Neural crest cell (in vitro differentiated cells): ENCODE data around the gene CUL1. TPM values are rescaled to one million over a fixed set of nuclear protein-coding genes. Genes with fewer than 3 reads are reported as not detected.

Source experiments
- DNase-seq: peaks from one replicate; pipeline ENCODE4 v3.0.0; 2021; ENCODE audit warnings: low read depth, mixed read lengths, low spot score
- H3K27ac Mint-ChIP-seq: one replicate; pipeline ENCODE4 v1.8.0; 2021; ENCODE audit warnings: mild to moderate bottlenecking, mixed read lengths; ENCODE audit not compliant: unreplicated experiment
- H3K27me3 Mint-ChIP-seq: 2 replicates; pipeline ENCODE4 v1.8.0; 2021; ENCODE audit warnings: low read depth, mild to moderate bottlenecking, mixed read lengths
- H3K36me3 Mint-ChIP-seq: 2 replicates; pipeline ENCODE4 v1.8.0; 2021; ENCODE audit warnings: low read depth, mild to moderate bottlenecking, mixed read lengths
- H3K4me1 Mint-ChIP-seq: 2 replicates; pipeline ENCODE4 v1.8.0; 2021; ENCODE audit warnings: mixed read lengths
- H3K4me3 Mint-ChIP-seq: one replicate; pipeline ENCODE4 v1.8.0; 2021; ENCODE audit warnings: mild to moderate bottlenecking, mixed read lengths
- H3K9me3 Mint-ChIP-seq: 2 replicates; pipeline ENCODE4 v1.8.0; 2021; ENCODE audit warnings: mixed read lengths
- CTCF ChIP-seq: fragments of 200-600 bp; sonication (generic); conservative IDR thresholded peaks from 2 replicates; pipeline ENCODE4 v1.5.0; 2021; ENCODE audit warnings: antibody characterized with exemption, mild to moderate bottlenecking
- total RNA-seq: library from RNA; stranded (reverse); gene quantifications from 2 replicates; pipeline ENCODE4 v1.2.1, GENCODE V29; 2021

The CUL1 gene
- total RNA-seq, 1 donor from 2014 or later: 70.0 TPM

- no peak overlapping the region for H3K4me3 Mint-ChIP-seq
- peaks cover 6% of the 10 kb centered on the region for H3K36me3 Mint-ChIP-seq
- H3K27me3 Mint-ChIP-seq: no peaks in the 10 kb centered on the region
- no peaks in the 10 kb centered on the region for H3K9me3 Mint-ChIP-seq
- TF ChIP-seq CTCF: no peak
- H3K27ac Mint-ChIP-seq: peak overlapping the region; percentile 38
- DNase-seq: no peak
- peaks cover 13% of the 10 kb centered on the region for H3K4me1 Mint-ChIP-seq
Observed at GRCh38 chr7:148774471-148774870, 75.8 kb downstream of the CUL1 start.

GRCh38 chr7:148782757-148783456 is 84.2 kb downstream of the CUL1 start:
- peaks cover 13% of the 10 kb centered on the region for H3K36me3 Mint-ChIP-seq
- H3K4me3 Mint-ChIP-seq: no peak overlapping the region
- TF ChIP-seq CTCF: no peak
- DNase-seq: no peak
- H3K27ac Mint-ChIP-seq: no peak overlapping the region
- no peaks in the 10 kb centered on the region for H3K27me3 Mint-ChIP-seq
- no peaks in the 10 kb centered on the region for H3K9me3 Mint-ChIP-seq
- no peaks in the 10 kb centered on the region for H3K4me1 Mint-ChIP-seq

GRCh38 chr7:148783801-148784527 is 85.3 kb downstream of the CUL1 start:
- Mint-ChIP-seq H3K9me3 (no peaks in the 10 kb centered on the region), H3K27me3 (no peaks in the 10 kb centered on the region), H3K4me3 (no peak overlapping the region), H3K36me3 (peaks cover 9% of the 10 kb centered on the region), H3K4me1 (no peaks in the 10 kb centered on the region), H3K27ac (no peak overlapping the region)
- TF ChIP-seq CTCF: no peak
- no peak for DNase-seq

- Mint-ChIP-seq H3K9me3 (no peaks in the 10 kb centered on the region), H3K27ac (peak overlapping the region; percentile 75), H3K36me3 (peaks cover 21% of the 10 kb centered on the region), H3K4me1 (no peaks in the 10 kb centered on the region), H3K4me3 (no peak overlapping the region), H3K27me3 (no peaks in the 10 kb centered on the region)
- no peak for TF ChIP-seq CTCF
- no peak for DNase-seq
Observed at GRCh38 chr7:148787571-148788295, 89.0 kb downstream of the CUL1 start.

GRCh38 chr7:148789220-148789619 is 90.5 kb downstream of the CUL1 start:
- Mint-ChIP-seq H3K9me3 (peaks cover under 1% of the 10 kb centered on the region), H3K27me3 (no peaks in the 10 kb centered on the region), H3K4me3 (no peak overlapping the region), H3K27ac (no peak overlapping the region), H3K4me1 (no peaks in the 10 kb centered on the region), H3K36me3 (peaks cover 31% of the 10 kb centered on the region)
- DNase-seq: no peak
- no peak for TF ChIP-seq CTCF
